GM23338 (cell line): Measurements from ENCODE around the gene CACNA1B. TPM values are rescaled to one million over a fixed set of nuclear protein-coding genes. Genes with fewer than 3 reads are reported as not detected.

ENCODE experiments used
- ATAC-seq: fragments of 200-7000 bp; cut with Tn5 transposase; 3 replicates; pipeline ENCODE4 v1.9.1; 2020
- DNase-seq: peaks from one replicate; pipeline ENCODE4 v3.0.0-alpha.2; 2015; ENCODE audit warnings: low spot score
- H2AFZ ChIP-seq: fragments of 200-600 bp; sonication (generic); 2 replicates; pipeline ENCODE4 v1.8.0; 2016; ENCODE audit warnings: antibody characterized with exemption, mild to moderate bottlenecking, moderate library complexity
- H3F3A ChIP-seq: fragments of 200-600 bp; sonication (generic); replicated peaks from 2 replicates; pipeline ENCODE4 v1.8.0; 2017; ENCODE audit warnings: antibody characterized with exemption, mixed run types, low read depth
- H3K27ac ChIP-seq: fragments of 200-600 bp; sonication (generic); 2 replicates; pipeline ENCODE4 v1.6.1; 2016; ENCODE audit warnings: low read depth
- H3K27me3 ChIP-seq: fragments of 200-600 bp; sonication (generic); 2 replicates; pipeline ENCODE4 v1.8.0; 2016; ENCODE audit warnings: mild to moderate bottlenecking, mixed run types, moderate library complexity; ENCODE audit not compliant: insufficient read depth
- H3K36me3 ChIP-seq: fragments of 200-600 bp; sonication (generic); 2 replicates; pipeline ENCODE4 v1.8.0; 2016; ENCODE audit warnings: mild to moderate bottlenecking; ENCODE audit not compliant: insufficient read depth
- H3K4me1 ChIP-seq: fragments of 200-600 bp; sonication (generic); 2 replicates; pipeline ENCODE4 v1.8.0; 2016; ENCODE audit warnings: mild to moderate bottlenecking, moderate library complexity; ENCODE audit not compliant: insufficient read depth
- H3K4me2 ChIP-seq: fragments of 200-600 bp; sonication (generic); 2 replicates; pipeline ENCODE4 v1.7.1; 2017; ENCODE audit warnings: mixed run types
- H3K4me3 ChIP-seq: fragments of 200-600 bp; sonication (generic); 2 replicates; pipeline ENCODE4 v1.6.1; 2016; ENCODE audit warnings: mixed run types
- H3K79me2 ChIP-seq: fragments of 200-600 bp; sonication (generic); replicated peaks from 2 replicates; pipeline ENCODE4 v1.8.0; 2017; ENCODE audit warnings: mild to moderate bottlenecking; ENCODE audit not compliant: insufficient read depth
- H3K9me2 ChIP-seq: fragments of 200-600 bp; sonication (generic); 2 replicates; pipeline ENCODE4 v1.8.0; 2017; ENCODE audit not compliant: insufficient read depth
- H4K20me1 ChIP-seq: fragments of 200-600 bp; sonication (generic); replicated peaks from 2 replicates; pipeline ENCODE4 v1.8.0; 2017; ENCODE audit warnings: mild to moderate bottlenecking; ENCODE audit not compliant: insufficient read depth
- H3K27ac Mint-ChIP-seq: 2 replicates; pipeline ENCODE4 v1.8.0; 2020; ENCODE audit warnings: inconsistent platforms, mild to moderate bottlenecking, moderate library complexity, mixed read lengths
- H3K27me3 Mint-ChIP-seq: 3 replicates; pipeline ENCODE4 v1.8.0; 2022; ENCODE audit warnings: low read depth, mild to moderate bottlenecking, moderate library complexity, mixed read lengths, inconsistent platforms; ENCODE audit not compliant: insufficient read depth, poor library complexity
- H3K36me3 Mint-ChIP-seq: 3 replicates; pipeline ENCODE4 v1.8.0; 2021; ENCODE audit warnings: low read depth, mild to moderate bottlenecking, inconsistent platforms, moderate library complexity, mixed read lengths
- H3K4me1 Mint-ChIP-seq: 3 replicates; pipeline ENCODE4 v1.8.0; 2020; ENCODE audit warnings: mild to moderate bottlenecking, inconsistent platforms, mixed read lengths
- H3K4me3 Mint-ChIP-seq: 3 replicates; pipeline ENCODE4 v1.8.0; 2021; ENCODE audit warnings: moderate library complexity, mild to moderate bottlenecking, inconsistent platforms, mixed read lengths
- H3K9me3 Mint-ChIP-seq: 3 replicates; pipeline ENCODE4 v1.8.0; 2020; ENCODE audit warnings: moderate library complexity, mild to moderate bottlenecking, inconsistent platforms, mixed read lengths
- CREB1 ChIP-seq: fragments of 250-450 bp; sonication (Bioruptor Pico); IDR thresholded peaks from 2 replicates; pipeline ENCODE4 v1.5.0; 2020; ENCODE audit warnings: low read depth, mild to moderate bottlenecking, moderate library complexity
- CTCF ChIP-seq, 2 experiments: fragments of 200-600 bp in 1 of 2; sonication (generic) in 1 of 2; conservative IDR thresholded peaks; 2 replicates each; pipeline versions ENCODE4 v1.5.1 to v1.6.1; 2016 to 2017; ENCODE audit warnings: antibody characterized with exemption in 2 of 2, low read depth in 2 of 2, mild to moderate bottlenecking in 2 of 2, moderate library complexity in 1 of 2
- ETS1 ChIP-seq: IDR thresholded peaks from 2 replicates; pipeline ENCODE4 v1.6.1; 2016; ENCODE audit warnings: antibody characterized with exemption
- EZH2 ChIP-seq: fragments of 200-600 bp; sonication (generic); IDR thresholded peaks from one replicate; pipeline ENCODE4 v1.8.0; 2017; ENCODE audit warnings: antibody characterized with exemption, mild to moderate bottlenecking, low read depth; ENCODE audit not compliant: unreplicated experiment
- JUNB ChIP-seq: IDR thresholded peaks from one replicate; pipeline ENCODE4 v1.6.1; 2016; ENCODE audit warnings: antibody characterized with exemption; ENCODE audit not compliant: unreplicated experiment
- NANOG ChIP-seq: IDR thresholded peaks from 2 replicates; pipeline ENCODE4 v1.6.1; 2016; ENCODE audit warnings: antibody characterized with exemption, borderline replicate concordance
- POLR2AphosphoS5 ChIP-seq: IDR thresholded peaks from 2 replicates; pipeline ENCODE4 v1.6.1; 2016; ENCODE audit warnings: antibody characterized with exemption, low read depth
- REST ChIP-seq: IDR thresholded peaks from one replicate; pipeline ENCODE4 v1.6.1; 2018; ENCODE audit warnings: antibody characterized with exemption; ENCODE audit not compliant: unreplicated experiment
- STAT1 ChIP-seq: IDR thresholded peaks from one replicate; pipeline ENCODE4 v1.6.1; 2016; ENCODE audit warnings: antibody characterized with exemption; ENCODE audit not compliant: unreplicated experiment
- ZNF114 ChIP-seq: fragments of 250-450 bp; sonication (Bioruptor Pico); IDR thresholded peaks from 2 replicates; pipeline ENCODE4 v1.5.0; 2020; ENCODE audit warnings: mild to moderate bottlenecking, moderate library complexity
- ZNF331 ChIP-seq: fragments of 250-450 bp; sonication (Bioruptor Pico); IDR thresholded peaks from 2 replicates; pipeline ENCODE4 v1.5.0; 2020; ENCODE audit warnings: low read depth, mild to moderate bottlenecking, moderate library complexity
- ZNF462 ChIP-seq: fragments of 250-450 bp; sonication (Bioruptor Pico); IDR thresholded peaks from 2 replicates; pipeline ENCODE4 v1.5.0; 2020; ENCODE audit warnings: mild to moderate bottlenecking, moderate library complexity
- polyA plus RNA-seq: library from polyadenylated mRNA; unstranded; fragments of >200 nt; fragmentation: Nextera tagmentation; extraction: Ambion mirVana; gene quantifications from 2 replicates; pipeline ENCODE4 v1.2.1, GENCODE V29; 2016
- total RNA-seq: library from RNA; depleted of rRNA; stranded (reverse); fragments of >200 nt; shearing (Covaris generic); gene quantifications from 2 replicates; pipeline ENCODE4 v1.2.3, GENCODE V29; 2014

Gene CACNA1B
- total and polyA plus RNA-seq, 2 experiments from 2014 or later: 1.1 to 10.4 TPM

- H3K4me3 Mint-ChIP-seq: no peak overlapping the region
- DNase-seq: no peak
- no peaks in the 10 kb centered on the region for H3K9me3 Mint-ChIP-seq
- H3K4me1 Mint-ChIP-seq: peaks cover 3% of the 10 kb centered on the region; the same call in 2 of the 3 replicates
- TF ChIP-seq EZH2 (no peak), STAT1 (no peak), ETS1 (no peak), CREB1 (no peak), CTCF (conservative IDR thresholded peaks at IDR 0.05; ENCODE audit: low read depth in 2 of 2) (no peak), ZNF462 (CRISPR knock-in tag) (no peak), NANOG (no peak), REST (no peak), ZNF114 (CRISPR knock-in tag) (no peak), POLR2AphosphoS5 (no peak), ZNF331 (CRISPR knock-in tag) (no peak), JUNB (no peak)
- peaks cover 7% of the 10 kb centered on the region for H3K27me3 Mint-ChIP-seq
- ATAC-seq: no peak
- Histone ChIP-seq H3K4me1 (no peaks in the 10 kb centered on the region), H3F3A (no peaks in the 10 kb centered on the region), H2AFZ (no peak overlapping the region), H3K4me2 (no peak overlapping the region), H3K27ac (no peak overlapping the region), H3K36me3 (peaks cover 7% of the 10 kb centered on the region), H3K79me2 (no peaks in the 10 kb centered on the region), H4K20me1 (no peaks in the 10 kb centered on the region; the same call in 1 of the 2 replicates), H3K27me3 (no peaks in the 10 kb centered on the region), H3K9me2 (no peaks in the 10 kb centered on the region), H3K4me3 (no peak overlapping the region)
- H3K27ac Mint-ChIP-seq: no peak overlapping the region
- H3K36me3 Mint-ChIP-seq: peaks cover 68% of the 10 kb centered on the region
Observed at GRCh38 chr9:138057726-138058125, 180.1 kb downstream of the CACNA1B start.
